HepG2 (cell line): ENCODE data around the gene SCGB1D1. TPM values are rescaled to one million over a fixed set of nuclear protein-coding genes. Genes with fewer than 3 reads are reported as not detected.

Experiments
- ATAC-seq: fragments of 200-7000 bp; cut with Tn5 transposase; 3 replicates; pipeline ENCODE4 v1.9.1; 2020; ENCODE audit warnings: mild to moderate bottlenecking, moderate library complexity
- BruUV-seq: library from RNA; stranded (reverse); fragments of 400-500 nt; replicated peaks from 2 replicates; lab custom pipeline; 2021; lab: Mats Ljungman, UMichigan
- CTCF ChIA-PET: fragments of 300-600 bp; formaldehyde crosslinking; extraction: SDS; loops from one replicate; lab custom pipeline; 2021; ENCODE audit warnings: low total read pairs, inconsistent platforms, low intra/inter-chr PET ratio; lab: Yijun Ruan, JAX
- POLR2A ChIA-PET: fragments of 350-600 bp; sonication (Branson Sonifier 250); formaldehyde crosslinking; loops from one replicate; lab custom pipeline; 2020; ENCODE audit warnings: antibody characterized with exemption, inconsistent platforms; lab: Yijun Ruan, JAX
- DNase-seq: peaks from one replicate; pipeline ENCODE4 v3.0.0-alpha.2; 2015; ENCODE audit warnings: low spot score
- FAIRE-seq: peaks from 3 replicates; lab custom pipeline; 2011; peaks lifted over from hg19 to GRCh38; lab: Jason Lieb, UNC
- H2AFZ ChIP-seq: one replicate; pipeline ENCODE4 v1.6.1; 2011; ENCODE audit warnings: low read length, inconsistent platforms
- H3K27ac ChIP-seq: fragments of 300-600 bp; 3 replicates; pipeline ENCODE4 v1.8.0; 2011; ENCODE audit warnings: mixed run types, mild to moderate bottlenecking, mixed read lengths, low read length, inconsistent platforms; ENCODE audit not compliant: insufficient read depth; ENCODE audit errors: extremely low read length
- H3K27me3 ChIP-seq, 2 experiments: fragments of 200-600 bp in 1 of 2; 2 replicates in 1 of 2; 3 replicates in 1 of 2; pipeline versions ENCODE4 v1.6.0 to v1.8.0; 2011; ENCODE audit warnings: low read length in 2 of 2, mild to moderate bottlenecking in 2 of 2, moderate library complexity in 2 of 2, inconsistent platforms in 1 of 2; ENCODE audit not compliant: insufficient read depth in 2 of 2, control insufficient read depth in 1 of 2
- H3K36me3 ChIP-seq, 2 experiments: fragments of 200-600 bp in 1 of 2; replicated peaks in 1 of 2; 2 replicates in 1 of 2; 3 replicates in 1 of 2; pipeline versions ENCODE4 v1.5.1 to v1.8.0; 2011; ENCODE audit warnings: low read length in 2 of 2, inconsistent platforms in 1 of 2; ENCODE audit not compliant: insufficient read depth in 2 of 2, control insufficient read depth in 1 of 2
- H3K4me1 ChIP-seq: 2 replicates; pipeline ENCODE4 v1.5.1; 2012; ENCODE audit warnings: low read length, inconsistent platforms; ENCODE audit not compliant: insufficient read depth
- H3K4me2 ChIP-seq: 2 replicates; pipeline ENCODE4 v1.6.0; 2011; ENCODE audit warnings: low read depth, low read length, inconsistent platforms
- H3K4me3 ChIP-seq, 3 experiments: fragments of 200-600 bp in 1 of 3; sonication (generic), shearing (Covaris generic) in 1 of 3; replicated peaks in 1 of 3; 2 replicates each; pipeline ENCODE4 v1.5.1; 2011 to 2016; ENCODE audit warnings: low read length in 3 of 3, inconsistent platforms in 2 of 3, low read depth in 2 of 3, mild to moderate bottlenecking in 2 of 3, control low read depth in 1 of 3, mixed read lengths in 1 of 3; ENCODE audit not compliant: insufficient read depth in 1 of 3
- H3K79me2 ChIP-seq: one replicate; pipeline ENCODE4 v1.6.1; 2011; ENCODE audit warnings: low read length, inconsistent platforms; ENCODE audit not compliant: insufficient read depth
- H3K9ac ChIP-seq: 2 replicates; pipeline ENCODE4 v1.6.0; 2011; ENCODE audit warnings: mild to moderate bottlenecking, low read depth, low read length, inconsistent platforms; ENCODE audit not compliant: insufficient read depth
- H3K9me3 ChIP-seq: 2 replicates; pipeline ENCODE4 v1.5.1; 2012; ENCODE audit warnings: mild to moderate bottlenecking, low read length
- H4K20me1 ChIP-seq: 2 replicates; pipeline ENCODE4 v1.6.0; 2011; ENCODE audit warnings: inconsistent platforms, mild to moderate bottlenecking, low read length, moderate library complexity; ENCODE audit not compliant: insufficient read depth
- AGO1 ChIP-seq: fragments of 200-400 bp; formaldehyde crosslinking; IDR thresholded peaks from 2 replicates; pipeline ENCODE4 v1.6.1; 2017; ENCODE audit warnings: mild to moderate bottlenecking, low read depth, low read length, moderate library complexity; ENCODE audit not compliant: poor library complexity, severe bottlenecking
- AHR ChIP-seq: IDR thresholded peaks from 2 replicates; pipeline ENCODE4 v1.6.1; 2018; ENCODE audit warnings: missing genetic modification reagents, missing compliant biosample characterization
- FOXA3 ChIP-seq: IDR thresholded peaks from 2 replicates; pipeline ENCODE4 v1.6.1; 2016; ENCODE audit warnings: missing genetic modification reagents, missing compliant biosample characterization
- GPN1 ChIP-seq: sonication (generic); formaldehyde crosslinking; IDR thresholded peaks from 2 replicates; pipeline ENCODE4 v1.5.1; 2020; ENCODE audit warnings: missing genetic modification reagents, borderline replicate concordance
- HCFC1 ChIP-seq: fragments of 150-350 bp; IDR thresholded peaks from 2 replicates; pipeline ENCODE4 v1.6.1; 2014; ENCODE audit warnings: low read depth, low read length
- HHEX ChIP-seq: IDR thresholded peaks from 2 replicates; pipeline ENCODE4 v1.6.1; 2016; ENCODE audit warnings: control low read depth
- KDM1A ChIP-seq: IDR thresholded peaks from 2 replicates; pipeline ENCODE4 v1.6.1; 2016; ENCODE audit warnings: missing compliant biosample characterization
- RARA ChIP-seq: IDR thresholded peaks from 2 replicates; pipeline ENCODE4 v1.6.1; 2016; ENCODE audit warnings: missing genetic modification reagents, missing compliant biosample characterization
- TBX3 ChIP-seq: fragments of 450-650 bp; IDR thresholded peaks from 2 replicates; pipeline ENCODE4 v1.6.1; 2017; ENCODE audit warnings: antibody characterized with exemption, mild to moderate bottlenecking, inconsistent platforms, borderline replicate concordance
- ZFP37 ChIP-seq: sonication (generic); formaldehyde crosslinking; IDR thresholded peaks from 2 replicates; pipeline ENCODE4 v1.4.0; 2020; ENCODE audit warnings: missing genetic modification reagents, borderline replicate concordance
- ZKSCAN8 ChIP-seq: IDR thresholded peaks from 2 replicates; pipeline ENCODE4 v1.6.1; 2016; ENCODE audit warnings: borderline replicate concordance, missing genetic modification reagents, missing compliant biosample characterization
- ZNF101 ChIP-seq: sonication (generic); formaldehyde crosslinking; IDR thresholded peaks from 2 replicates; pipeline ENCODE4 v1.4.0; 2020; ENCODE audit warnings: mild to moderate bottlenecking, low read depth, missing genetic modification reagents, borderline replicate concordance
- ZNF121 ChIP-seq: sonication (generic); formaldehyde crosslinking; IDR thresholded peaks from 2 replicates; pipeline ENCODE4 v1.5.0; 2020; ENCODE audit warnings: mild to moderate bottlenecking, missing genetic modification reagents
- ZNF180 ChIP-seq: sonication (generic); formaldehyde crosslinking; IDR thresholded peaks from 2 replicates; pipeline ENCODE4 v1.4.0; 2020; ENCODE audit warnings: low read depth, missing genetic modification reagents, borderline replicate concordance
- ZNF296 ChIP-seq: sonication (generic); formaldehyde crosslinking; conservative IDR thresholded peaks from 2 replicates; pipeline ENCODE4 v1.5.0; 2020; ENCODE audit warnings: mild to moderate bottlenecking, missing genetic modification reagents
- ZNF468 ChIP-seq: sonication (generic); formaldehyde crosslinking; IDR thresholded peaks from 2 replicates; pipeline ENCODE4 v1.8.0; 2022; ENCODE audit warnings: mild to moderate bottlenecking, moderate library complexity, missing genetic modification reagents
- ZNF678 ChIP-seq: sonication (generic); formaldehyde crosslinking; IDR thresholded peaks from 2 replicates; pipeline ENCODE4 v1.4.0; 2020; ENCODE audit warnings: mild to moderate bottlenecking, missing genetic modification reagents
- ZNF749 ChIP-seq: sonication (generic); formaldehyde crosslinking; IDR thresholded peaks from 2 replicates; pipeline ENCODE4 v1.8.0; 2022; ENCODE audit warnings: mild to moderate bottlenecking, missing genetic modification reagents, moderate library complexity, borderline replicate concordance
- ZNF891 ChIP-seq: sonication (generic); formaldehyde crosslinking; IDR thresholded peaks from 2 replicates; pipeline ENCODE4 v1.5.0; 2020; ENCODE audit warnings: mild to moderate bottlenecking, missing genetic modification reagents
- ZSCAN22 ChIP-seq: sonication (generic); formaldehyde crosslinking; IDR thresholded peaks from 2 replicates; pipeline ENCODE4 v1.4.0; 2020; ENCODE audit warnings: mild to moderate bottlenecking, missing genetic modification reagents
- WGBS: methylation state at CpG from one replicate; pipeline ENCODE4 v1.1.6; 2017; ENCODE audit warnings: low lambda C conversion rate; 5-methylcytosine and 5-hydroxymethylcytosine counted together
- in situ Hi-C: cut with HindIII; loops from 2 replicates; pipeline ENCODE4 v1.10.0; 2017; ENCODE audit warnings: low pct_unique_long_range_greater_than_20kb; ENCODE audit not compliant: extremely low pct_ligation_motif_present
- intact Hi-C: fragments of 100-400 bp; cut with micrococcal nuclease; formaldehyde crosslinking; loops from one replicate; pipeline ENCODE4 v1.10.0; 2022; ENCODE audit not compliant: unreplicated experiment
- polyA plus RNA-seq, 8 experiments: library from polyadenylated mRNA; depleted of rRNA in 3 of 8; stranded (reverse) in 7 of 8; unstranded in 1 of 8; fragments of >200 nt; fragmentation: Illumina TruSeq in 4 of 8; extraction: Trizol in 4 of 8; gene quantifications; 2 replicates each; pipeline versions ENCODE4 v1.2.1 to v1.2.3, GENCODE V29; 2011 to 2016; ENCODE audit warnings: low read depth in 4 of 8, missing spikeins in 1 of 8, mixed read lengths in 1 of 8; ENCODE audit not compliant: insufficient read depth in 1 of 8
- total RNA-seq, 5 experiments: library from RNA; depleted of rRNA; stranded (reverse); fragments of >200 nt; fragmentation: Illumina TruSeq; extraction: Trizol; gene quantifications; 2 replicates each; pipeline ENCODE4 v1.2.3, GENCODE V29; 2016; ENCODE audit warnings: low read depth in 1 of 5
- TF ChIP-seq, protein P1 (sequence below): IDR thresholded peaks from 2 replicates; pipeline ENCODE4 v1.6.1; 2018; ENCODE audit warnings: missing genetic modification reagents, mild to moderate bottlenecking, missing compliant biosample characterization

Gene SCGB1D1
- total and polyA plus RNA-seq, 2 of the 13 experiments (the other 11 are each of a cell fraction or from before 2014, with no cell fraction given) = not detected

DNA sequence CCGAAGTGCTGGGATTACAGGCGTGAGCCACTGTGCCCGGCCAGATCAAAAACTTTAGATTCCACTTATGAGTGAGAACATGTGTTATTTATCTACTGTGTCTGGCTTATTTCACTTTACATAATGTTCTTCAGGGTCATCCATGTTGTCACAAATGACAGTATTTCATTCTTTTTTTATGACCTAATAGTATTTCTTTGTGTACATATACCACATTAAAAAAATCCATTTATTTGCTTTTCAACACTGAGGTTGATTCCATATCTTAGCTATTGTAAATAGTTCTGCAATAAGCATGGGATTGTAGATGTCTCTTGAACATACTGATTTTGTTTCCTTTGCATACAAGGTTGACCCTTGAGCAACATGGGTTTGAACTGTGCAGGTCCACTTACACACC is 13.2 kb upstream of the SCGB1D1 start:
- H3K27ac ChIP-seq = no peak overlapping the region
- H3K4me1 ChIP-seq = no peaks in the 10 kb centered on the region
- H3K4me3 ChIP-seq = no peak overlapping the region
- BruUV-seq = no TSS peak
- no peak overlapping the region for H2AFZ ChIP-seq
- no peak overlapping the region for H3K9ac ChIP-seq
- TF ChIP-seq FOXA3 (CRISPR knock-in tag) (peak; percentile 54; the same call in 1 of the 2 replicates), TBX3 (peak; percentile 20; the same call in 1 of the 2 replicates), HHEX (0 out of 2 replicates have a peak, but pooled peaks have one; percentile 38)
- TF ChIP-seq, protein P1, sequence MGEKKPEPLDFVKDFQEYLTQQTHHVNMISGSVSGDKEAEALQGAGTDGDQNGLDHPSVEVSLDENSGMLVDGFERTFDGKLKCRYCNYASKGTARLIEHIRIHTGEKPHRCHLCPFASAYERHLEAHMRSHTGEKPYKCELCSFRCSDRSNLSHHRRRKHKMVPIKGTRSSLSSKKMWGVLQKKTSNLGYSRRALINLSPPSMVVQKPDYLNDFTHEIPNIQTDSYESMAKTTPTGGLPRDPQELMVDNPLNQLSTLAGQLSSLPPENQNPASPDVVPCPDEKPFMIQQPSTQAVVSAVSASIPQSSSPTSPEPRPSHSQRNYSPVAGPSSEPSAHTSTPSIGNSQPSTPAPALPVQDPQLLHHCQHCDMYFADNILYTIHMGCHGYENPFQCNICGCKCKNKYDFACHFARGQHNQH = no peak
- no peaks in the 10 kb centered on the region for H3K79me2 ChIP-seq
- in situ Hi-C loops = no loop called here
- WGBS = 6% methylated on average over 3 of the region's 3 CpGs
- H3K4me2 ChIP-seq = no peak overlapping the region
- CTCF ChIA-PET = no interaction called here
- no peak for ATAC-seq
- no peaks in the 10 kb centered on the region; the same call in 1 of the 2 replicates for H4K20me1 ChIP-seq
- POLR2A ChIA-PET = interaction anchor here (0.6 kb wide), 1 partner anchor 83 kb away, joined by 3 read pairs; no protein-coding TSS in a partner anchor
- no peaks in the 10 kb centered on the region for H3K36me3 ChIP-seq
- DNase-seq = peak; percentile 35
- FAIRE-seq = no peak
- intact Hi-C loops = no loop called here
- H3K9me3 ChIP-seq = no peaks in the 10 kb centered on the region
- peaks cover 0 to 21% of the 10 kb centered on the region in 2 experiments; a peak in 3 of 5 replicates for H3K27me3 ChIP-seq

DNA sequence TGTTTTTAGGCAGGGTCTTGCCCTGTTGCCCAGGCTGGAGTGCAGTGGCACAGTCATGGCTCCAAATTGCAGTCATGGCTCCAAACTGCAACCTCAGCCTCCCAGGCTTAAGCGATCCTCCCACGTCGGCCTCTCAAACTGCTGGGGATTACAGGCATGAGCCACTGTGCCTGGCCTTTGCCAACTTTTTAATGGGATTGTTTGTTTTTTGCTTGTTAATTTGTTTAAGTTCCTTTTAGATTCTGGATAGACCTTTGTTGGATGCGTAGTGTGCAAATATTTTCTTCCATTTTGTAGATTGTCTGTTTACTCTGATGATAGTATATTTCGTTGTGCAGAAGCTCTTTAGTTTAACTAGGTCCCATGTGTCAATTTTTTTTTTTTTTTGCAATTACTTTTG is 10.0 kb upstream of the SCGB1D1 start:
- ChIA-PET POLR2A (no interaction called here), CTCF (no interaction called here)
- Histone ChIP-seq H3K4me1 (no peaks in the 10 kb centered on the region), H3K4me2 (no peak overlapping the region), H3K27me3 (peaks cover 0 to 17% of the 10 kb centered on the region in 2 experiments; a peak in 3 of 5 replicates), H2AFZ (no peak overlapping the region), H3K4me3 (no peak overlapping the region), H3K36me3 (no peaks in the 10 kb centered on the region), H3K9me3 (no peaks in the 10 kb centered on the region), H3K9ac (no peak overlapping the region), H3K27ac (no peak overlapping the region), H4K20me1 (no peaks in the 10 kb centered on the region; the same call in 1 of the 2 replicates), H3K79me2 (no peaks in the 10 kb centered on the region)
- intact Hi-C loops (no loop called here), in situ Hi-C loops (no loop called here)
- no peak for ATAC-seq
- no peak for FAIRE-seq
- no TSS peak for BruUV-seq
- 2% methylated on average over 5 of the region's 5 CpGs for WGBS
- DNase-seq = no peak
- TF ChIP-seq RARA (CRISPR knock-in tag) = no peak
- no peak for TF ChIP-seq ZNF468 (CRISPR knock-in tag)
- TF ChIP-seq GPN1 (CRISPR knock-in tag) = no peak
- TF ChIP-seq ZNF749 (CRISPR knock-in tag) = no peak
- no peak for TF ChIP-seq AGO1
- TF ChIP-seq AHR (CRISPR knock-in tag) = no peak
- no peak for TF ChIP-seq ZFP37
- no peak for TF ChIP-seq ZSCAN22 (CRISPR knock-in tag)
- no peak for TF ChIP-seq KDM1A (CRISPR knock-in tag)
- TF ChIP-seq HCFC1 = no peak
- no peak for TF ChIP-seq ZNF678 (CRISPR knock-in tag)
- no peak for TF ChIP-seq ZNF180
- TF ChIP-seq ZNF101 (CRISPR knock-in tag) = no peak
- no peak for TF ChIP-seq ZNF891 (CRISPR knock-in tag)
- TF ChIP-seq ZNF121 (CRISPR knock-in tag) = no peak
- no peak for TF ChIP-seq ZKSCAN8
- TF ChIP-seq ZNF296 (CRISPR knock-in tag) = no peak
